Loucy (cell line): ENCODE data around the gene SLC25A21.

Experiments
- H2AFZ ChIP-seq: fragments of 200-600 bp; sonication (generic); 2 replicates; pipeline ENCODE4 v1.6.0; 2016; ENCODE audit warnings: antibody characterized with exemption, mild to moderate bottlenecking, low read length, moderate library complexity
- H3F3A ChIP-seq: fragments of 200-600 bp; 2 replicates; pipeline ENCODE4 v1.6.0; 2016; ENCODE audit warnings: antibody characterized with exemption, low read depth, mild to moderate bottlenecking
- H3K27me3 ChIP-seq: fragments of 200-600 bp; sonication (generic); 2 replicates; pipeline ENCODE4 v1.6.1; 2014; ENCODE audit warnings: low read length, mild to moderate bottlenecking; ENCODE audit not compliant: insufficient read depth, poor library complexity, severe bottlenecking
- H3K36me3 ChIP-seq: fragments of 200-600 bp; sonication (generic); 2 replicates; pipeline ENCODE4 v1.6.1; 2016; ENCODE audit warnings: low read length; ENCODE audit not compliant: insufficient read depth
- H3K4me1 ChIP-seq: fragments of 200-600 bp; sonication (generic); 2 replicates; pipeline ENCODE4 v1.5.1; 2014; ENCODE audit warnings: low read length, mild to moderate bottlenecking; ENCODE audit not compliant: insufficient read depth, poor library complexity, severe bottlenecking
- H3K4me2 ChIP-seq: fragments of 200-600 bp; sonication (generic); 2 replicates; pipeline ENCODE4 v1.6.0; 2014; ENCODE audit warnings: antibody characterized with exemption, low read length, low read depth, mild to moderate bottlenecking; ENCODE audit not compliant: poor library complexity, severe bottlenecking
- H3K4me3 ChIP-seq: fragments of 200-600 bp; sonication (generic); 2 replicates; pipeline ENCODE4 v1.5.1; 2014; ENCODE audit warnings: low read length, mild to moderate bottlenecking, mixed read lengths; ENCODE audit not compliant: poor library complexity, severe bottlenecking
- H3K79me2 ChIP-seq: fragments of 200-600 bp; sonication (generic); 2 replicates; pipeline ENCODE4 v1.6.1; 2014; ENCODE audit warnings: low read length; ENCODE audit not compliant: insufficient read depth
- H3K9ac ChIP-seq: fragments of 200-600 bp; sonication (generic); 2 replicates; pipeline ENCODE4 v1.6.0; 2014; ENCODE audit warnings: mild to moderate bottlenecking, low read depth, low read length, moderate library complexity; ENCODE audit not compliant: poor library complexity, severe bottlenecking
- H3K9me2 ChIP-seq: fragments of 200-600 bp; sonication (generic); replicated peaks from 2 replicates; pipeline ENCODE4 v1.6.1; 2016; ENCODE audit warnings: low read depth, low read length, mixed read lengths
- H3K9me3 ChIP-seq: fragments of 200-600 bp; sonication (generic); 2 replicates; pipeline ENCODE4 v1.6.1; 2014; ENCODE audit warnings: mild to moderate bottlenecking, antibody characterized with exemption, low read length, low read depth; ENCODE audit not compliant: insufficient read depth
- H4K20me1 ChIP-seq: fragments of 200-600 bp; sonication (generic); 2 replicates; pipeline ENCODE4 v1.6.0; 2014; ENCODE audit warnings: antibody characterized with exemption, low read length, mild to moderate bottlenecking; ENCODE audit not compliant: insufficient read depth, poor library complexity, severe bottlenecking
- CTCF ChIP-seq: fragments of 200-600 bp; sonication (generic); conservative IDR thresholded peaks from 2 replicates; pipeline ENCODE4 v1.5.1; 2014; ENCODE audit warnings: mild to moderate bottlenecking, antibody characterized with exemption, low read length
- EZH2phosphoT487 ChIP-seq: fragments of 200-600 bp; IDR thresholded peaks from 2 replicates; pipeline ENCODE4 v1.6.1; 2018; ENCODE audit warnings: antibody characterized with exemption, mild to moderate bottlenecking, moderate library complexity, borderline replicate concordance

SLC25A21 gene

GRCh38 chr14:37198907-37199306 is 26.5 kb upstream of the SLC25A21 start:
- Histone ChIP-seq H3K9me3 (0 out of 2 replicates have a peak, but pooled peaks cover 3% of the 10 kb centered on the region), H4K20me1 (no peaks in the 10 kb centered on the region), H3K79me2 (no peaks in the 10 kb centered on the region), H3K4me3 (no peak overlapping the region), H3K36me3 (no peaks in the 10 kb centered on the region), H3F3A (no peaks in the 10 kb centered on the region), H3K9me2 (no peaks in the 10 kb centered on the region), H2AFZ (no peak overlapping the region), H3K27me3 (no peaks in the 10 kb centered on the region), H3K9ac (no peak overlapping the region), H3K4me1 (no peaks in the 10 kb centered on the region), H3K4me2 (no peak overlapping the region)
- TF ChIP-seq CTCF, result no peak

- Histone ChIP-seq H3K36me3 (no peaks in the 10 kb centered on the region), H2AFZ (no peak overlapping the region), H4K20me1 (no peaks in the 10 kb centered on the region)
Measured at GRCh38 chr14:37198273-37198598, 25.8 kb upstream of the SLC25A21 start.

GRCh38 chr14:37197421-37198272 is 25.2 kb upstream of the SLC25A21 start, which contains the start of gene MIPOL1:
MIPOL1 (plus strand) TSS chr14:37197937; CDS start chr14:37247889, 49,952 bp downstream.
- Histone ChIP-seq H3K27me3 (no peaks in the 10 kb centered on the region), H3F3A (no peaks in the 10 kb centered on the region), H3K36me3 (no peaks in the 10 kb centered on the region), H3K79me2 (no peaks in the 10 kb centered on the region), H3K4me1 (no peaks in the 10 kb centered on the region), H3K4me2 (no peak within 1 kb of the TSS), H3K9me2 (no peaks in the 10 kb centered on the region), H4K20me1 (no peaks in the 10 kb centered on the region), H2AFZ (no peak within 1 kb of the TSS), H3K9me3 (0 out of 2 replicates have a peak, but pooled peaks cover 3% of the 10 kb centered on the region), H3K9ac (no peak within 1 kb of the TSS), H3K4me3 (no peak within 1 kb of the TSS)
- TF ChIP-seq CTCF (no peak), EZH2phosphoT487 (no peak)

More at GRCh38 chr14:37198273-37198598, 25.8 kb upstream of the SLC25A21 start:
- H3K4me1 ChIP-seq, result no peaks in the 10 kb centered on the region
- H3K9me3 ChIP-seq, result 0 out of 2 replicates have a peak, but pooled peaks cover 3% of the 10 kb centered on the region
- no peaks in the 10 kb centered on the region for H3K9me2 ChIP-seq
- TF ChIP-seq EZH2phosphoT487 (no peak), CTCF (no peak)
- no peak overlapping the region for H3K4me3 ChIP-seq
- H3K79me2 ChIP-seq, result no peaks in the 10 kb centered on the region
- no peaks in the 10 kb centered on the region for H3F3A ChIP-seq
- no peak overlapping the region for H3K4me2 ChIP-seq
- H3K27me3 ChIP-seq, result no peaks in the 10 kb centered on the region
- no peak overlapping the region for H3K9ac ChIP-seq
